HG02759 (cell line): ENCODE data around the gene CASZ1.

ENCODE experiments used
- ATAC-seq: cut with Tn5 transposase; IDR thresholded peaks from one replicate; pipeline ENCODE4 v1.9.1; 2021; ENCODE audit warnings: mild to moderate bottlenecking, moderate library complexity; ENCODE audit not compliant: unreplicated experiment

Gene CASZ1

GRCh38 chr1:10796029-10796944 lies at the start of gene CASZ1:
Gene CASZ1 (minus strand): TSS chr1:10796646. CDS start chr1:10693889, 102,757 bp downstream.
- no peak for ATAC-seq

GRCh38 chr1:10843697-10844096 lies 47.3 kb upstream of the CASZ1 start:
- no peak for ATAC-seq

GRCh38 chr1:10841118-10841517 lies 44.7 kb upstream of the CASZ1 start:
- no peak for ATAC-seq

- no peak for ATAC-seq
Measured at GRCh38 chr1:10839188-10839770, 42.8 kb upstream of the CASZ1 start.

DNA sequence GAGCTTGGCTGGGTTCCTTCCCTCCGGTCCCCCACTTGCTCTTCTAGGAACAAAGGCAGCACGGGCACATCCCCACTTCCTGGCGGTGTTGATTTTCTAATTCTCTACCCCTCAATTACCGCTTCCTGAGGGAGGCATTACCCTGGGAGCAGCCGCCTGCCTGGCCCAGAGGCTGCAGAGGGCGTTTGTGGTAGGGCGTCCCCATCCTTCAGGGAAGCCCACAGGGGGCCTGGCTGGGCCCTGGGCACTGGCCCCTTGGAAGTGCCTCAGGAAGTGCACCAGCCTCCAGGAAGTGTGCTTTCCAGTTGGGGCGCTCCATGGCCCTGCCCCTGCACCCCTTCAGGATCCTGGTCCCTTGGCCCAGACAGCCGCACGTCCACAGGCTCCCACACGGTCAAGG lies 42.1 kb upstream of the CASZ1 start:
- no peak for ATAC-seq

GRCh38 chr1:10836726-10837125 lies 40.3 kb upstream of the CASZ1 start:
- no peak for ATAC-seq

- ATAC-seq, result no peak
Measured at GRCh38 chr1:10835822-10836421, 39.5 kb upstream of the CASZ1 start.

GRCh38 chr1:10835421-10835820 lies 39.0 kb upstream of the CASZ1 start:
- no peak for ATAC-seq

GRCh38 chr1:10834770-10835412 lies 38.4 kb upstream of the CASZ1 start:
- no peak for ATAC-seq

DNA sequence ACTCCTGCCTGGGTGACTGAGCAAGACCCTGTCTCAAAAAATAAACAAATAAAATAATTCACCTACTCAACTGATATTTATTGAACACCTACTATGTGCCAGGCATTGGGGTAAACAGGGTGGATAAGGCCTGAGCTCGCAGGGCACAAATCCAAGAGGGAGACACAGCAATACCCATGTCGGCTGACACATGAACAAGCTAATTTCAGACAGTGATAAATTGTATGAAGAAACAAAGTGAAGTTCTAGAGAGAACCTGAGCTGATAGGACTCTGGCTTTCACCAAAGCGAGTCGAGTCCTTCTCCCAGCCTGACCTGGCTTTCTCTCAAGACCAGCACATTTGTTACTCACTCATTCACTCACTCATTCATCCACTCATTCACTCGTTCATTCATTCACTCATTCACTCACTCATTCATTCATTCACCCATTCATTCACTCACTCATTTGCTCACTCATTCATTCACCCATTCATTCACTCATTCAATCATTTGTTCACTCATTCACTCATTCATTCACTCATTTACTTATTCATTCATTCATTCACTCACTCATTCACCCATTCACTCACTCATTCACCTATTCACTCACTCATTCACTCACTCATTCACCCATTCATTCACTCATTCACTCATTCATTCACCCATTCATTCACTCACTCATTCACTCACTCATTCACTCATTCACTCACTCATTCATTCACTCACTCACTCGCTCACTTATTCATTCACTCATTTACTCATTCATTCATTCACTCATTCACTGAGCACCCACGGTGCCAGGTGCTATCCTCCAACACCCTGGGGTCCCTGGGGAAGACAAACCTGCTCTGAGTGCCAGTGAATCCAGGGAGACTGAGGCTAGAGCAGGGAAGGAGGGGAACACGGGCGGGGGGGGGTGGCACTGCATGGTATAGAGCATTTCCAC lies 37.4 kb upstream of the CASZ1 start:
- no peak for ATAC-seq

GRCh38 chr1:10832703-10833102 lies 36.3 kb upstream of the CASZ1 start:
- no peak for ATAC-seq

DNA sequence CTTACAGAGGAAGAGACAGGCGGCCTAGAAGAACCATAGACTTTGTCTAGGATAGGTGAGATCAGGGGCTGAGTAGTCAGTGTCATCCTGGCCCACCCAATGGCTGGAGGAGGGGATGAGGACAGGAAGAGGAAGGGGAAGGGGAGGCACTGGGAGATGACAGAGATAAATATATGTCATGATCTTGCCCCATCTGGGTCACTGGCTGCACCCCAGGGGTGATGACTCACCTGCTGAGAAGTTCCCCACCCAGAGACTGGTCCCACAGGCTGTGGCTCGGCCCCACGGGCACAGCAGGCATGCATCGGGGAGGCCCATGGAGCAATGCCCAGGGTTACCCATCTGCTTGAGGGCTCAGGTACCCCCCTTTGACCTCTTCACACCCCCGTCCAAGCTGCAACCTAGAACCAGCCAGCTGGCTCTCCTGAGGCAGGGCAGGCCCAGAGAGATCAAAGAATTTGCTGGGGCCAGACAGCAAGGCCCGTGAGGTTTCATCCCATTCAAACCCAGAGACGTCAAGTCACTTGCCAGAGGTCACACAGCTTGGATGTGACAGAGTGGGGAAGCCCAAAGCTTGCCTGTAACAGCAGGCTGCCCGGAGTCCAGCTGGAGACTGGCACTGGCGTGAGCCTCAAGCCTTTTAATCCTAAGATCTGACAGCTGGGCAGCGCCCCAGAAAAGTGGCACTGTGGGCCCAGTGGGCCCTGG lies 34.7 kb upstream of the CASZ1 start:
- ATAC-seq, result no peak

DNA sequence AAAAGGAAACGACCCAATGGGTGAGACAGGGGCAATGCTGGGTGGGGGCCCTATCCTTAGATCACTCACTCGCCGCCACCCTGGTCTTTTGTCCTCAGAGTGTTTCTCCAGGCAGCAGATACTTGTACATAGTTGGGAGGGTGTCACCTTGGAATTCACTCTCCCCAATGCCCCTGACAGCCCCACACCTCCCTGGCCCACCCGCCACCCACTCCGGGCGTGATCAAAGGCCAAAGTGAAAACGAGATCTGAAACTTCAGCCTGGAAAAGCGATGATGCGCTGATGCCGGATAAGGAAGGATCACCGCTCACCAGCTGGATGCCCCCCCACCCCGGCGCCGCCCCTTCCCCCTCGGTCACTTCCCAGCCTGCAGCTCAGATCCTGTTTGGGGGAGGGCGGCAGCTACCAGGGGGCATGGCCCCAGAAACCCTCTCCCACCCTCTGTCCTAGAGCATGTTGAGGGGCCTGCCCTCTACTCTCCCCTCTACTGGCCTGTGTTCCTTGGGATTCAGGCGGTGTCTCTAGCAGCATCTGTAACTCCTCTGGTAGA lies 33.6 kb upstream of the CASZ1 start:
- no peak for ATAC-seq

GRCh38 chr1:10829067-10829818 lies 32.8 kb upstream of the CASZ1 start:
- no peak for ATAC-seq

GRCh38 chr1:10827377-10828333 lies 31.2 kb upstream of the CASZ1 start:
- no peak for ATAC-seq

DNA sequence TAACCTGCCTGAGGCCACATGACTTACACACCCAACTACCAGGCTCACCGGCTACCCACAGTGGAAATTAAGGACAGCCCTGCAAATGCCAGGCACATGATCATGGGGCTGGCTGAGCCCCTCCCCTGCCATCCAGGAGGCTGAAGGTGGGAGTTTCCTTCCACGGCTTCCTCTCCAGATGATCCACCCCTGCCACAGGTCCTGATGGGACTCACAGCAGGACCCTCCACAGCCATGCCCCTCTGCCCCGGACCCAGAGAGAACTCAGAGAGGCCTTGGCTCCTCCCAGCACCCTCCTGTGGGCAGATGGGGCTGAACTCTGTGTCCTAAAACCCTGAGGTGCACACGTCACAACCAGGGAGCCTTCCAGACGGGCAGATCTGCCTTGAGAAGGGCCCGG lies 29.1 kb upstream of the CASZ1 start:
- ATAC-seq, result no peak

- no peak for ATAC-seq
Measured at GRCh38 chr1:10824821-10825540, 28.5 kb upstream of the CASZ1 start.
